ENCODE results near the gene SLC38A10. TPM values are rescaled to one million over a fixed set of nuclear protein-coding genes. Genes with fewer than 3 reads are reported as not detected.

SLC38A10 gene
- total RNA-seq, 6 donors from 2014 or later = 90.6 to 208 (median 110) TPM

- H3K9me3 ChIP-seq = no peaks in the 10 kb centered on the region
- peaks cover 0 to 14% (median 3%) of the 10 kb centered on the region in 4 donors for H3K36me3 ChIP-seq
- 95% methylated on average over 10 of the region's 10 CpGs for WGBS, 2 donors
- H3K27me3 ChIP-seq = no peaks in the 10 kb centered on the region
- no peaks in the 10 kb centered on the region for H3K4me1 ChIP-seq
- ATAC-seq (ENCODE audit: low FRiP score in 2 of 2) = no peak
- no peak overlapping the region for H3K4me3 ChIP-seq
- DNase-seq = peak in 1 of 2 donors; percentile 55
- TF ChIP-seq POLR2AphosphoS5 (IDR thresholded peaks at IDR 0.05) (no peak), EP300 (IDR thresholded peaks at IDR 0.05) (no peak), POLR2A (IDR thresholded peaks at IDR 0.05) (no peak), CTCF (IDR thresholded peaks at IDR 0.05) (no peak)
- H3K27ac ChIP-seq = no peak overlapping the region
Observed at GRCh38 chr17:81208651-81209050, 86.5 kb downstream of the SLC38A10 start.

GRCh38 chr17:81207610-81208581 lies 87.2 kb downstream of the SLC38A10 start:
- H3K4me1 ChIP-seq = no peaks in the 10 kb centered on the region
- peaks cover 0 to 14% (median 5%) of the 10 kb centered on the region in 4 donors for H3K36me3 ChIP-seq
- H3K27me3 ChIP-seq = no peaks in the 10 kb centered on the region
- H3K27ac ChIP-seq = no peak overlapping the region
- H3K4me3 ChIP-seq = no peak overlapping the region
- no peak for TF ChIP-seq POLR2A (IDR thresholded peaks at IDR 0.05)
- TF ChIP-seq CTCF (IDR thresholded peaks at IDR 0.05) = no peak
- WGBS, 2 donors = 81 to 83% methylated on average over 9 to 21 of the region's 21 CpGs
- no peaks in the 10 kb centered on the region for H3K9me3 ChIP-seq
- no peak for ATAC-seq (ENCODE audit: low FRiP score in 2 of 2)
- DNase-seq = peak in 1 of 2 donors; percentile 49

- Histone ChIP-seq H3K4me1 (no peaks in the 10 kb centered on the region), H3K27me3 (no peaks in the 10 kb centered on the region), H3K9me3 (no peaks in the 10 kb centered on the region), H3K27ac (no peak overlapping the region), H3K4me3 (no peak overlapping the region), H3K36me3 (peaks cover 0 to 14% (median 5%) of the 10 kb centered on the region in 4 donors)
- no peak for TF ChIP-seq POLR2A (IDR thresholded peaks at IDR 0.05)
- no peak for TF ChIP-seq POLR2AphosphoS5 (IDR thresholded peaks at IDR 0.05)
- no peak for TF ChIP-seq CTCF (IDR thresholded peaks at IDR 0.05)
- TF ChIP-seq EP300 (IDR thresholded peaks at IDR 0.05) = no peak
- DNase-seq (peak in 1 of 2 donors; percentile 74), ATAC-seq (ENCODE audit: low FRiP score in 2 of 2) (no peak)
- 89 to 94% methylated on average over 11 to 12 of the region's 12 CpGs for WGBS, 2 donors
Observed at GRCh38 chr17:81206657-81207056, 88.5 kb downstream of the SLC38A10 start.

GRCh38 chr17:81206166-81206565 lies 88.9 kb downstream of the SLC38A10 start:
- Histone ChIP-seq H3K27ac (no peak overlapping the region), H3K4me3 (no peak overlapping the region), H3K4me1 (no peaks in the 10 kb centered on the region), H3K36me3 (peaks cover 0 to 14% (median 5%) of the 10 kb centered on the region in 4 donors), H3K9me3 (no peaks in the 10 kb centered on the region), H3K27me3 (no peaks in the 10 kb centered on the region)
- DNase-seq = no peak
- WGBS, 2 donors = 93 to 94% methylated on average over 4 of the region's 4 CpGs
- no peak for ATAC-seq (ENCODE audit: low FRiP score in 2 of 2)
- TF ChIP-seq CTCF (IDR thresholded peaks at IDR 0.05) = no peak
- TF ChIP-seq EP300 (IDR thresholded peaks at IDR 0.05) = no peak
